GM23338 (cell line): Measurements from ENCODE around the gene VRK1. TPM values are rescaled to one million over a fixed set of nuclear protein-coding genes. Genes with fewer than 3 reads are reported as not detected.

ENCODE experiments used
- EZH2 ChIP-seq: fragments of 200-600 bp; sonication (generic); IDR thresholded peaks from one replicate; pipeline ENCODE4 v1.8.0; 2017; ENCODE audit warnings: antibody characterized with exemption, mild to moderate bottlenecking, low read depth; ENCODE audit not compliant: unreplicated experiment
- EZH2phosphoT487 ChIP-seq: fragments of 200-600 bp; sonication (generic); IDR thresholded peaks from one replicate; pipeline ENCODE4 v1.8.1; 2018; ENCODE audit warnings: antibody characterized with exemption; ENCODE audit not compliant: unreplicated experiment
- JUNB ChIP-seq: IDR thresholded peaks from one replicate; pipeline ENCODE4 v1.6.1; 2016; ENCODE audit warnings: antibody characterized with exemption; ENCODE audit not compliant: unreplicated experiment
- NANOG ChIP-seq: IDR thresholded peaks from 2 replicates; pipeline ENCODE4 v1.6.1; 2016; ENCODE audit warnings: antibody characterized with exemption, borderline replicate concordance
- POLR2AphosphoS5 ChIP-seq: IDR thresholded peaks from 2 replicates; pipeline ENCODE4 v1.6.1; 2016; ENCODE audit warnings: antibody characterized with exemption, low read depth
- STAT1 ChIP-seq: IDR thresholded peaks from one replicate; pipeline ENCODE4 v1.6.1; 2016; ENCODE audit warnings: antibody characterized with exemption; ENCODE audit not compliant: unreplicated experiment
- ZNF114 ChIP-seq: fragments of 250-450 bp; sonication (Bioruptor Pico); IDR thresholded peaks from 2 replicates; pipeline ENCODE4 v1.5.0; 2020; ENCODE audit warnings: mild to moderate bottlenecking, moderate library complexity
- ZNF331 ChIP-seq: fragments of 250-450 bp; sonication (Bioruptor Pico); IDR thresholded peaks from 2 replicates; pipeline ENCODE4 v1.5.0; 2020; ENCODE audit warnings: low read depth, mild to moderate bottlenecking, moderate library complexity
- polyA plus RNA-seq: library from polyadenylated mRNA; unstranded; fragments of >200 nt; fragmentation: Nextera tagmentation; extraction: Ambion mirVana; gene quantifications from 2 replicates; pipeline ENCODE4 v1.2.1, GENCODE V29; 2016
- total RNA-seq: library from RNA; depleted of rRNA; stranded (reverse); fragments of >200 nt; shearing (Covaris generic); gene quantifications from 2 replicates; pipeline ENCODE4 v1.2.3, GENCODE V29; 2014
- TF ChIP-seq, protein P1 (sequence below): fragments of 250-450 bp; sonication (Bioruptor Pico); IDR thresholded peaks from 2 replicates; pipeline ENCODE4 v1.5.0; 2020; ENCODE audit warnings: mild to moderate bottlenecking, moderate library complexity
- TF ChIP-seq, protein P2 (sequence below): IDR thresholded peaks from 2 replicates; pipeline ENCODE4 v1.6.1; 2016; ENCODE audit warnings: antibody characterized with exemption
- TF ChIP-seq, protein P3 (sequence below): IDR thresholded peaks from one replicate; pipeline ENCODE4 v1.6.1; 2018; ENCODE audit warnings: antibody characterized with exemption; ENCODE audit not compliant: unreplicated experiment

Gene VRK1
- total and polyA plus RNA-seq, 2 experiments from 2014 or later = 83.8 to 119 TPM

DNA sequence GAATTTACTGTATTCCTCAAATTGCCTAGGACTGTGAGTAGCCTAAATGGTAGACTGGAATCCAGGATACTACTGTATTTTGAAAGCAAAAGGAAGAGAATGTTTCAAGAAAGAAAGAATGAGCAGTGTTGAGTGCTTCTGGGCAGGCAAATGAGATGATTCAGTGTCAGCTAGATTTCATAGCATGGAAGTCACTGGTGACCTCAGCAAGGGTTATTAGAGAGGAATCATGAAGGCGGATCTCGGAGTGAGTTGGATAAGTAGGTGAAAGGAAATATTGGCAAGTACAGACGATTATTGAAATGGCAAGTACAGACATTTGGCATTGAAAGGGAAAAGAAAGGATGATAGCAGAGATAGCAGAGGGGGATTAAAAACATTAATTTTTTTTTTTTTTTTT, 27.1 kb downstream of the VRK1 start (continued):
- TF ChIP-seq, protein P1, sequence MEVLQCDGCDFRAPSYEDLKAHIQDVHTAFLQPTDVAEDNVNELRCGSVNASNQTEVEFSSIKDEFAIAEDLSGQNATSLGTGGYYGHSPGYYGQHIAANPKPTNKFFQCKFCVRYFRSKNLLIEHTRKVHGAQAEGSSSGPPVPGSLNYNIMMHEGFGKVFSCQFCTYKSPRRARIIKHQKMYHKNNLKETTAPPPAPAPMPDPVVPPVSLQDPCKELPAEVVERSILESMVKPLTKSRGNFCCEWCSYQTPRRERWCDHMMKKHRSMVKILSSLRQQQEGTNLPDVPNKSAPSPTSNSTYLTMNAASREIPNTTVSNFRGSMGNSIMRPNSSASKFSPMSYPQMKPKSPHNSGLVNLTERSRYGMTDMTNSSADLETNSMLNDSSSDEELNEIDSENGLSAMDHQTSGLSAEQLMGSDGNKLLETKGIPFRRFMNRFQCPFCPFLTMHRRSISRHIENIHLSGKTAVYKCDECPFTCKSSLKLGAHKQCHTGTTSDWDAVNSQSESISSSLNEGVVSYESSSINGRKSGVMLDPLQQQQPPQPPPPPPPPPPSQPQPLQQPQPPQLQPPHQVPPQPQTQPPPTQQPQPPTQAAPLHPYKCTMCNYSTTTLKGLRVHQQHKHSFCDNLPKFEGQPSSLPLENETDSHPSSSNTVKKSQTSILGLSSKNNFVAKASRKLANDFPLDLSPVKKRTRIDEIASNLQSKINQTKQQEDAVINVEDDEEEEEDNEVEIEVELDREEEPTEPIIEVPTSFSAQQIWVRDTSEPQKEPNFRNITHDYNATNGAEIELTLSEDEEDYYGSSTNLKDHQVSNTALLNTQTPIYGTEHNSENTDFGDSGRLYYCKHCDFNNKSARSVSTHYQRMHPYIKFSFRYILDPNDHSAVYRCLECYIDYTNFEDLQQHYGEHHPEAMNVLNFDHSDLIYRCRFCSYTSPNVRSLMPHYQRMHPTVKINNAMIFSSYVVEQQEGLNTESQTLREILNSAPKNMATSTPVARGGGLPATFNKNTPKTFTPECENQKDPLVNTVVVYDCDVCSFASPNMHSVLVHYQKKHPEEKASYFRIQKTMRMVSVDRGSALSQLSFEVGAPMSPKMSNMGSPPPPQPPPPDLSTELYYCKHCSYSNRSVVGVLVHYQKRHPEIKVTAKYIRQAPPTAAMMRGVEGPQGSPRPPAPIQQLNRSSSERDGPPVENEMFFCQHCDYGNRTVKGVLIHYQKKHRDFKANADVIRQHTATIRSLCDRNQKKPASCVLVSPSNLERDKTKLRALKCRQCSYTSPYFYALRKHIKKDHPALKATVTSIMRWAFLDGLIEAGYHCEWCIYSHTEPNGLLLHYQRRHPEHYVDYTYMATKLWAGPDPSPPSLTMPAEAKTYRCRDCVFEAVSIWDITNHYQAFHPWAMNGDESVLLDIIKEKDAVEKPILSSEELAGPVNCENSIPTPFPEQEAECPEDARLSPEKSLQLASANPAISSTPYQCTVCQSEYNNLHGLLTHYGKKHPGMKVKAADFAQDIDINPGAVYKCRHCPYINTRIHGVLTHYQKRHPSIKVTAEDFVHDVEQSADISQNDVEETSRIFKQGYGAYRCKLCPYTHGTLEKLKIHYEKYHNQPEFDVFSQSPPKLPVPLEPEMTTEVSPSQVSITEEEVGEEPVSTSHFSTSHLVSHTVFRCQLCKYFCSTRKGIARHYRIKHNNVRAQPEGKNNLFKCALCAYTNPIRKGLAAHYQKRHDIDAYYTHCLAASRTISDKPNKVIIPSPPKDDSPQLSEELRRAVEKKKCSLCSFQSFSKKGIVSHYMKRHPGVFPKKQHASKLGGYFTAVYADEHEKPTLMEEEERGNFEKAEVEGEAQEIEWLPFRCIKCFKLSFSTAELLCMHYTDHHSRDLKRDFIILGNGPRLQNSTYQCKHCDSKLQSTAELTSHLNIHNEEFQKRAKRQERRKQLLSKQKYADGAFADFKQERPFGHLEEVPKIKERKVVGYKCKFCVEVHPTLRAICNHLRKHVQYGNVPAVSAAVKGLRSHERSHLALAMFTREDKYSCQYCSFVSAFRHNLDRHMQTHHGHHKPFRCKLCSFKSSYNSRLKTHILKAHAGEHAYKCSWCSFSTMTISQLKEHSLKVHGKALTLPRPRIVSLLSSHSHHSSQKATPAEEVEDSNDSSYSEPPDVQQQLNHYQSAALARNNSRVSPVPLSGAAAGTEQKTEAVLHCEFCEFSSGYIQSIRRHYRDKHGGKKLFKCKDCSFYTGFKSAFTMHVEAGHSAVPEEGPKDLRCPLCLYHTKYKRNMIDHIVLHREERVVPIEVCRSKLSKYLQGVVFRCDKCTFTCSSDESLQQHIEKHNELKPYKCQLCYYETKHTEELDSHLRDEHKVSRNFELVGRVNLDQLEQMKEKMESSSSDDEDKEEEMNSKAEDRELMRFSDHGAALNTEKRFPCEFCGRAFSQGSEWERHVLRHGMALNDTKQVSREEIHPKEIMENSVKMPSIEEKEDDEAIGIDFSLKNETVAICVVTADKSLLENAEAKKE (CRISPR knock-in tag) = no peak
- no peak for TF ChIP-seq STAT1
- TF ChIP-seq EZH2 = no peak
- no peak for TF ChIP-seq POLR2AphosphoS5
- no peak for TF ChIP-seq EZH2phosphoT487
- TF ChIP-seq ZNF114 = no peak
- TF ChIP-seq, protein P2, sequence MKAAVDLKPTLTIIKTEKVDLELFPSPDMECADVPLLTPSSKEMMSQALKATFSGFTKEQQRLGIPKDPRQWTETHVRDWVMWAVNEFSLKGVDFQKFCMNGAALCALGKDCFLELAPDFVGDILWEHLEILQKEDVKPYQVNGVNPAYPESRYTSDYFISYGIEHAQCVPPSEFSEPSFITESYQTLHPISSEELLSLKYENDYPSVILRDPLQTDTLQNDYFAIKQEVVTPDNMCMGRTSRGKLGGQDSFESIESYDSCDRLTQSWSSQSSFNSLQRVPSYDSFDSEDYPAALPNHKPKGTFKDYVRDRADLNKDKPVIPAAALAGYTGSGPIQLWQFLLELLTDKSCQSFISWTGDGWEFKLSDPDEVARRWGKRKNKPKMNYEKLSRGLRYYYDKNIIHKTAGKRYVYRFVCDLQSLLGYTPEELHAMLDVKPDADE = no peak
- no peak for TF ChIP-seq NANOG
- no peak for TF ChIP-seq ZNF331 (CRISPR knock-in tag)
- TF ChIP-seq JUNB = no peak
- TF ChIP-seq, protein P3, sequence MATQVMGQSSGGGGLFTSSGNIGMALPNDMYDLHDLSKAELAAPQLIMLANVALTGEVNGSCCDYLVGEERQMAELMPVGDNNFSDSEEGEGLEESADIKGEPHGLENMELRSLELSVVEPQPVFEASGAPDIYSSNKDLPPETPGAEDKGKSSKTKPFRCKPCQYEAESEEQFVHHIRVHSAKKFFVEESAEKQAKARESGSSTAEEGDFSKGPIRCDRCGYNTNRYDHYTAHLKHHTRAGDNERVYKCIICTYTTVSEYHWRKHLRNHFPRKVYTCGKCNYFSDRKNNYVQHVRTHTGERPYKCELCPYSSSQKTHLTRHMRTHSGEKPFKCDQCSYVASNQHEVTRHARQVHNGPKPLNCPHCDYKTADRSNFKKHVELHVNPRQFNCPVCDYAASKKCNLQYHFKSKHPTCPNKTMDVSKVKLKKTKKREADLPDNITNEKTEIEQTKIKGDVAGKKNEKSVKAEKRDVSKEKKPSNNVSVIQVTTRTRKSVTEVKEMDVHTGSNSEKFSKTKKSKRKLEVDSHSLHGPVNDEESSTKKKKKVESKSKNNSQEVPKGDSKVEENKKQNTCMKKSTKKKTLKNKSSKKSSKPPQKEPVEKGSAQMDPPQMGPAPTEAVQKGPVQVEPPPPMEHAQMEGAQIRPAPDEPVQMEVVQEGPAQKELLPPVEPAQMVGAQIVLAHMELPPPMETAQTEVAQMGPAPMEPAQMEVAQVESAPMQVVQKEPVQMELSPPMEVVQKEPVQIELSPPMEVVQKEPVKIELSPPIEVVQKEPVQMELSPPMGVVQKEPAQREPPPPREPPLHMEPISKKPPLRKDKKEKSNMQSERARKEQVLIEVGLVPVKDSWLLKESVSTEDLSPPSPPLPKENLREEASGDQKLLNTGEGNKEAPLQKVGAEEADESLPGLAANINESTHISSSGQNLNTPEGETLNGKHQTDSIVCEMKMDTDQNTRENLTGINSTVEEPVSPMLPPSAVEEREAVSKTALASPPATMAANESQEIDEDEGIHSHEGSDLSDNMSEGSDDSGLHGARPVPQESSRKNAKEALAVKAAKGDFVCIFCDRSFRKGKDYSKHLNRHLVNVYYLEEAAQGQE = no peak
